HL-60 (cell line): ENCODE data around the gene NAIF1.

ENCODE experiments used
- GABPA ChIP-seq: IDR thresholded peaks from 2 replicates; pipeline ENCODE4 v1.6.1; 2012; ENCODE audit warnings: low read depth
- POLR2AphosphoS5 ChIP-seq: IDR thresholded peaks from 2 replicates; pipeline ENCODE4 v1.6.1; 2012; ENCODE audit warnings: low read depth
- TF ChIP-seq, protein P1 (sequence below): IDR thresholded peaks from one replicate; pipeline ENCODE4 v1.5.1; 2011; ENCODE audit warnings: low read length, control low read depth, inconsistent platforms; ENCODE audit not compliant: insufficient read depth
- TF ChIP-seq, protein P2 (sequence below): IDR thresholded peaks from 2 replicates; pipeline ENCODE4 v1.6.1; 2012; ENCODE audit warnings: low read depth; ENCODE audit not compliant: insufficient replicate concordance

- TF ChIP-seq, protein P1, sequence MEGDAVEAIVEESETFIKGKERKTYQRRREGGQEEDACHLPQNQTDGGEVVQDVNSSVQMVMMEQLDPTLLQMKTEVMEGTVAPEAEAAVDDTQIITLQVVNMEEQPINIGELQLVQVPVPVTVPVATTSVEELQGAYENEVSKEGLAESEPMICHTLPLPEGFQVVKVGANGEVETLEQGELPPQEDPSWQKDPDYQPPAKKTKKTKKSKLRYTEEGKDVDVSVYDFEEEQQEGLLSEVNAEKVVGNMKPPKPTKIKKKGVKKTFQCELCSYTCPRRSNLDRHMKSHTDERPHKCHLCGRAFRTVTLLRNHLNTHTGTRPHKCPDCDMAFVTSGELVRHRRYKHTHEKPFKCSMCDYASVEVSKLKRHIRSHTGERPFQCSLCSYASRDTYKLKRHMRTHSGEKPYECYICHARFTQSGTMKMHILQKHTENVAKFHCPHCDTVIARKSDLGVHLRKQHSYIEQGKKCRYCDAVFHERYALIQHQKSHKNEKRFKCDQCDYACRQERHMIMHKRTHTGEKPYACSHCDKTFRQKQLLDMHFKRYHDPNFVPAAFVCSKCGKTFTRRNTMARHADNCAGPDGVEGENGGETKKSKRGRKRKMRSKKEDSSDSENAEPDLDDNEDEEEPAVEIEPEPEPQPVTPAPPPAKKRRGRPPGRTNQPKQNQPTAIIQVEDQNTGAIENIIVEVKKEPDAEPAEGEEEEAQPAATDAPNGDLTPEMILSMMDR, result no peak
- TF ChIP-seq POLR2AphosphoS5 (no peak), GABPA (no peak)
- TF ChIP-seq, protein P2, sequence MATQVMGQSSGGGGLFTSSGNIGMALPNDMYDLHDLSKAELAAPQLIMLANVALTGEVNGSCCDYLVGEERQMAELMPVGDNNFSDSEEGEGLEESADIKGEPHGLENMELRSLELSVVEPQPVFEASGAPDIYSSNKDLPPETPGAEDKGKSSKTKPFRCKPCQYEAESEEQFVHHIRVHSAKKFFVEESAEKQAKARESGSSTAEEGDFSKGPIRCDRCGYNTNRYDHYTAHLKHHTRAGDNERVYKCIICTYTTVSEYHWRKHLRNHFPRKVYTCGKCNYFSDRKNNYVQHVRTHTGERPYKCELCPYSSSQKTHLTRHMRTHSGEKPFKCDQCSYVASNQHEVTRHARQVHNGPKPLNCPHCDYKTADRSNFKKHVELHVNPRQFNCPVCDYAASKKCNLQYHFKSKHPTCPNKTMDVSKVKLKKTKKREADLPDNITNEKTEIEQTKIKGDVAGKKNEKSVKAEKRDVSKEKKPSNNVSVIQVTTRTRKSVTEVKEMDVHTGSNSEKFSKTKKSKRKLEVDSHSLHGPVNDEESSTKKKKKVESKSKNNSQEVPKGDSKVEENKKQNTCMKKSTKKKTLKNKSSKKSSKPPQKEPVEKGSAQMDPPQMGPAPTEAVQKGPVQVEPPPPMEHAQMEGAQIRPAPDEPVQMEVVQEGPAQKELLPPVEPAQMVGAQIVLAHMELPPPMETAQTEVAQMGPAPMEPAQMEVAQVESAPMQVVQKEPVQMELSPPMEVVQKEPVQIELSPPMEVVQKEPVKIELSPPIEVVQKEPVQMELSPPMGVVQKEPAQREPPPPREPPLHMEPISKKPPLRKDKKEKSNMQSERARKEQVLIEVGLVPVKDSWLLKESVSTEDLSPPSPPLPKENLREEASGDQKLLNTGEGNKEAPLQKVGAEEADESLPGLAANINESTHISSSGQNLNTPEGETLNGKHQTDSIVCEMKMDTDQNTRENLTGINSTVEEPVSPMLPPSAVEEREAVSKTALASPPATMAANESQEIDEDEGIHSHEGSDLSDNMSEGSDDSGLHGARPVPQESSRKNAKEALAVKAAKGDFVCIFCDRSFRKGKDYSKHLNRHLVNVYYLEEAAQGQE, result no peak
Observed at GRCh38 chr9:128033609-128034008, 33.5 kb downstream of the NAIF1 start.
